Activated naive CD8-positive, alpha-beta T cell treated with anti-CD3 and anti-CD28 coated beads for 36 hours (primary cell): ENCODE data around the gene B9D1. TPM values are rescaled to one million over a fixed set of nuclear protein-coding genes. Genes with fewer than 3 reads are reported as not detected.

Source experiments
- DNase-seq: peaks from one replicate; pipeline ENCODE4 v3.0.0; 2021
- H3K27ac Mint-ChIP-seq: one replicate; pipeline ENCODE4 v1.8.0; 2022; ENCODE audit warnings: mild to moderate bottlenecking, moderate library complexity, mixed read lengths
- H3K27me3 Mint-ChIP-seq: one replicate; pipeline ENCODE4 v1.8.0; 2022; ENCODE audit warnings: mild to moderate bottlenecking, mixed read lengths
- H3K36me3 Mint-ChIP-seq: one replicate; pipeline ENCODE4 v1.8.0; 2021; ENCODE audit warnings: mild to moderate bottlenecking, mixed read lengths
- H3K4me1 Mint-ChIP-seq: one replicate; pipeline ENCODE4 v1.8.0; 2021; ENCODE audit warnings: mixed read lengths
- H3K4me3 Mint-ChIP-seq: one replicate; pipeline ENCODE4 v1.8.0; 2022; ENCODE audit warnings: mild to moderate bottlenecking, moderate library complexity, mixed read lengths
- H3K9me3 Mint-ChIP-seq: one replicate; pipeline ENCODE4 v1.8.0; 2022; ENCODE audit warnings: mixed read lengths
- total RNA-seq, 2 experiments: library from RNA; stranded (reverse); gene quantifications; one replicate each; pipeline ENCODE4 v1.2.3, GENCODE V29; 2021

Gene B9D1
- total RNA-seq, 2 experiments from 2014 or later: 4.7 to 7.3 TPM

DNA sequence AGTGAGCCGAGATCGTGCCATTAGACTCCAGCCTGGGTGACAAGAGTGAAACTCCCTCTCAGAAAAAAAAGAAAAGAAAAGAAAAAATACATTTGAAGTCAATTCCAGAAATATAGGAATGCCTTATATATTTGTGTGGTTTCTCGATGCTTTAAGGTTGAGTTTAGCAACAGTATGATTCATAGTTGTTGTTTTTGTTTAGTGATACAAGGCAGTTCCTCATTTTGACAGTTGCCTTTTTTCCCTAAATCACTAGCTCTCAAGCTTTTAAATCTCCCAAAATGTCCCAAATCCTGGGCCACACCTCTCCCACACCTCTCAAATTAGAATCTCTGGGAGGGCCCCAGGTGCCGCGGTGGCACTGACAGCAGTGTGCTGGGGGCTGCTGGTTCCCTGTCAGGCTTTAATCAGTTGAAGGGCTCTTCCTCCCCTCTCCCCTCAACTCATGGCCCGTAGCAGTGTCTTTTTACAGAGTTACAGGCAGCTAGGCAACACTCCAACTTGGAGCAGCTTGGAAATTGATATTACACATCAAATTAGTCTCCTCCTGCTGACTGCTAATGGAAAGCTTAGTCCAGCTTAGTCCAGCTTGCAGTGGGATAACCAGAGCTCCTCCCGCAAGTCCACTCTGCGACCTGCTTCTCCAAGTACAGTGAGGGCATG is 66.9 kb downstream of the B9D1 start:
- no peak overlapping the region for H3K4me3 Mint-ChIP-seq
- no peaks in the 10 kb centered on the region for H3K4me1 Mint-ChIP-seq
- H3K27ac Mint-ChIP-seq: no peak overlapping the region
- DNase-seq: no peak
- no peaks in the 10 kb centered on the region for H3K9me3 Mint-ChIP-seq
- no peaks in the 10 kb centered on the region for H3K36me3 Mint-ChIP-seq
- peaks cover 3% of the 10 kb centered on the region for H3K27me3 Mint-ChIP-seq

DNA sequence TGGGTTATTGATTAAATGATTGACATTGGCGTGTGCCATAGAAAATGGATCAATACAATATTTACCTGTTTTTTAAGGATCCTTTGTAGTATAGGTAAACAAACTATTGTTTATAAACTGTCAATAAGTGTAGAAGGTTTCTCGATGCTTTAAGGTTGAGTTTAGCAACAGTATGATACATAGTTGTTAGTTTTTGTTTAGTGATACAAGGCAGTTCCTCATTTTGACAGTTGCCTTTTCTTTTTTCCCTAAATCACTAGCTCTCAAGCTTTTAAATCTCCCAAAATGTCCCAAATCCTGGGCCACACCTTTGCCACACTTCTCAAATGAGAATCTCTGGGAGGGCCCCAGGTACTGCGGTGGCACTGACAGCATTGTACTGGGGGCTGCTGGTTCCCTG is 68.1 kb downstream of the B9D1 start:
- Mint-ChIP-seq H3K4me1 (no peaks in the 10 kb centered on the region), H3K27ac (no peak overlapping the region), H3K27me3 (peaks cover 6% of the 10 kb centered on the region), H3K9me3 (no peaks in the 10 kb centered on the region), H3K4me3 (no peak overlapping the region), H3K36me3 (no peaks in the 10 kb centered on the region)
- DNase-seq: no peak

Other genes with a start within 250 kb of the B9D1 start
- gene GRAPL, start 235.1 kb downstream of the B9D1 start, total RNA-seq: 1 to 10 TPM; 3.1 to 3.5 TPM
- 1 to 10 TPM; 2.7 to 4.6 TPM for gene EPN2, start 125.4 kb downstream of the B9D1 start, total RNA-seq
- gene MAPK7, start 15.8 kb upstream of the B9D1 start, total RNA-seq: 10 to 100 TPM; 14.0 to 16.0 TPM
- under 1 TPM; 0.14 to 0.41 TPM for gene MFAP4, start 24.5 kb upstream of the B9D1 start, total RNA-seq
- gene RNF112, start 48.5 kb upstream of the B9D1 start, total RNA-seq: under 1 TPM in 1 of 2 experiments, not detected in 1; 0.10 TPM
- gene SLC47A1, start 171.1 kb upstream of the B9D1 start, total RNA-seq: not detected